A549 (cell line): ENCODE results near the gene ALOX15B.

Experiments used
- CEBPB ChIP-seq, 2 experiments: fragments of >200 bp in 1 of 2; sonication (Bioruptor Twin) in 1 of 2; formaldehyde crosslinking in 1 of 2; IDR thresholded peaks; 2 replicates each; pipeline ENCODE4 v1.6.1; 2012 to 2016
- TF ChIP-seq, protein P1 (sequence below): fragments of >200 bp; sonication (Bioruptor Twin); formaldehyde crosslinking; IDR thresholded peaks from 3 replicates; pipeline ENCODE4 v1.5.1; 2016
- TF ChIP-seq, protein P2 (sequence below): IDR thresholded peaks from 2 replicates; pipeline ENCODE4 v1.6.1; 2012

DNA sequence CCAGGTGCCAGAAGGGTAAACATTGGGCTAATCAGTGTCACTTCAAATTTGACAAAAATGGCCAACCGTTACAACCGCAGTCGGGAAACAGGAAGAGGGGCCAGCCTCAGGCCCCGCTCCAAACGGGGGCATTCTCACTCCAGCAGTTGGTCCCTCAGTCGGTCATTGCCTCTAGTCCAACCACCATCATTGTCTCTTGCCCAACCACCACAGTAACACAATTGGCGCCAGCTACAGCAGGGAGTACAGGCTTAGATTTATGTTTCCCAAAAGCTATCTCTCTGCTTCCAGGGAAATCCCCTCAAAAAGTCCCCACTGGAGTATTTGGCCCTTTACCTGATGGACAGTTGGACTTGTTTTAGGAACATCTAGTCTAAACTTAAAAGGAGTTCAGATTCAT is 20.3 kb downstream of the ALOX15B start:
- no peak for TF ChIP-seq CEBPB (IDR thresholded peaks at IDR 0.05)
- TF ChIP-seq, protein P1, sequence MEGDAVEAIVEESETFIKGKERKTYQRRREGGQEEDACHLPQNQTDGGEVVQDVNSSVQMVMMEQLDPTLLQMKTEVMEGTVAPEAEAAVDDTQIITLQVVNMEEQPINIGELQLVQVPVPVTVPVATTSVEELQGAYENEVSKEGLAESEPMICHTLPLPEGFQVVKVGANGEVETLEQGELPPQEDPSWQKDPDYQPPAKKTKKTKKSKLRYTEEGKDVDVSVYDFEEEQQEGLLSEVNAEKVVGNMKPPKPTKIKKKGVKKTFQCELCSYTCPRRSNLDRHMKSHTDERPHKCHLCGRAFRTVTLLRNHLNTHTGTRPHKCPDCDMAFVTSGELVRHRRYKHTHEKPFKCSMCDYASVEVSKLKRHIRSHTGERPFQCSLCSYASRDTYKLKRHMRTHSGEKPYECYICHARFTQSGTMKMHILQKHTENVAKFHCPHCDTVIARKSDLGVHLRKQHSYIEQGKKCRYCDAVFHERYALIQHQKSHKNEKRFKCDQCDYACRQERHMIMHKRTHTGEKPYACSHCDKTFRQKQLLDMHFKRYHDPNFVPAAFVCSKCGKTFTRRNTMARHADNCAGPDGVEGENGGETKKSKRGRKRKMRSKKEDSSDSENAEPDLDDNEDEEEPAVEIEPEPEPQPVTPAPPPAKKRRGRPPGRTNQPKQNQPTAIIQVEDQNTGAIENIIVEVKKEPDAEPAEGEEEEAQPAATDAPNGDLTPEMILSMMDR, result no peak
- TF ChIP-seq, protein P2, sequence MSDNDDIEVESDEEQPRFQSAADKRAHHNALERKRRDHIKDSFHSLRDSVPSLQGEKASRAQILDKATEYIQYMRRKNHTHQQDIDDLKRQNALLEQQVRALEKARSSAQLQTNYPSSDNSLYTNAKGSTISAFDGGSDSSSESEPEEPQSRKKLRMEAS, result no peak
